GM23338 (cell line): ENCODE data around the gene FRAT2. TPM values are rescaled to one million over a fixed set of nuclear protein-coding genes. Genes with fewer than 3 reads are reported as not detected.

Experiments used
- CTCF ChIP-seq, 2 experiments: fragments of 200-600 bp in 1 of 2; sonication (generic) in 1 of 2; conservative IDR thresholded peaks; 2 replicates each; pipeline versions ENCODE4 v1.5.1 to v1.6.1; 2016 to 2017; ENCODE audit warnings: antibody characterized with exemption in 2 of 2, low read depth in 2 of 2, mild to moderate bottlenecking in 2 of 2, moderate library complexity in 1 of 2
- ETS1 ChIP-seq: IDR thresholded peaks from 2 replicates; pipeline ENCODE4 v1.6.1; 2016; ENCODE audit warnings: antibody characterized with exemption
- EZH2 ChIP-seq: fragments of 200-600 bp; sonication (generic); IDR thresholded peaks from one replicate; pipeline ENCODE4 v1.8.0; 2017; ENCODE audit warnings: antibody characterized with exemption, mild to moderate bottlenecking, low read depth; ENCODE audit not compliant: unreplicated experiment
- NANOG ChIP-seq: IDR thresholded peaks from 2 replicates; pipeline ENCODE4 v1.6.1; 2016; ENCODE audit warnings: antibody characterized with exemption, borderline replicate concordance
- POLR2AphosphoS5 ChIP-seq: IDR thresholded peaks from 2 replicates; pipeline ENCODE4 v1.6.1; 2016; ENCODE audit warnings: antibody characterized with exemption, low read depth
- ZNF114 ChIP-seq: fragments of 250-450 bp; sonication (Bioruptor Pico); IDR thresholded peaks from 2 replicates; pipeline ENCODE4 v1.5.0; 2020; ENCODE audit warnings: mild to moderate bottlenecking, moderate library complexity
- ZNF462 ChIP-seq: fragments of 250-450 bp; sonication (Bioruptor Pico); IDR thresholded peaks from 2 replicates; pipeline ENCODE4 v1.5.0; 2020; ENCODE audit warnings: mild to moderate bottlenecking, moderate library complexity
- polyA plus RNA-seq: library from polyadenylated mRNA; unstranded; fragments of >200 nt; fragmentation: Nextera tagmentation; extraction: Ambion mirVana; gene quantifications from 2 replicates; pipeline ENCODE4 v1.2.1, GENCODE V29; 2016
- total RNA-seq: library from RNA; depleted of rRNA; stranded (reverse); fragments of >200 nt; shearing (Covaris generic); gene quantifications from 2 replicates; pipeline ENCODE4 v1.2.3, GENCODE V29; 2014

Gene FRAT2
- total and polyA plus RNA-seq, 2 experiments from 2014 or later, result 24.5 to 109 TPM

GRCh38 chr10:97291357-97292096, 43.0 kb downstream of the FRAT2 start (continued):
- TF ChIP-seq ZNF462 (CRISPR knock-in tag), result no peak
- no peak for TF ChIP-seq CTCF (conservative IDR thresholded peaks at IDR 0.05; ENCODE audit: low read depth in 2 of 2)
- TF ChIP-seq ZNF114 (CRISPR knock-in tag), result no peak
- TF ChIP-seq ETS1, result no peak
- no peak; the same call in 1 of the 2 replicates for TF ChIP-seq POLR2AphosphoS5
- no peak for TF ChIP-seq NANOG
- no peak for TF ChIP-seq EZH2
